H1 (cell line): ENCODE data around the gene CCDC179. TPM values are rescaled to one million over a fixed set of nuclear protein-coding genes. Genes with fewer than 3 reads are reported as not detected.

Experiments used
- ATF2 ChIP-seq: IDR thresholded peaks from 2 replicates; pipeline ENCODE4 v1.6.1; 2012; ENCODE audit warnings: low read length, inconsistent platforms
- ATF3 ChIP-seq: IDR thresholded peaks from 2 replicates; pipeline ENCODE4 v1.6.1; 2011; ENCODE audit warnings: low read depth, mild to moderate bottlenecking, low read length; ENCODE audit not compliant: insufficient read depth
- BACH1 ChIP-seq: IDR thresholded peaks from 2 replicates; pipeline ENCODE4 v1.6.1; 2012; ENCODE audit warnings: low read length, improper control_type of control experiment
- CEBPB ChIP-seq: IDR thresholded peaks from 2 replicates; pipeline ENCODE4 v1.6.1; 2012; ENCODE audit warnings: low read depth, low read length
- CHD1 ChIP-seq: IDR thresholded peaks from 2 replicates; pipeline ENCODE4 v1.6.1; 2012; ENCODE audit warnings: low read depth, low read length, improper control_type of control experiment
- EP300 ChIP-seq, 2 experiments: IDR thresholded peaks; 1 replicate in 1 of 2; 2 replicates in 1 of 2; pipeline ENCODE4 v1.6.1; 2011 to 2012; ENCODE audit warnings: low read depth in 2 of 2, low read length in 2 of 2, mild to moderate bottlenecking in 2 of 2, borderline replicate concordance in 1 of 2, inconsistent platforms in 1 of 2, moderate library complexity in 1 of 2
- JUN ChIP-seq: IDR thresholded peaks from 2 replicates; pipeline ENCODE4 v1.6.1; 2011; ENCODE audit warnings: low read depth, mild to moderate bottlenecking, improper control_type of control experiment, low read length
- JUND ChIP-seq: IDR thresholded peaks from 2 replicates; pipeline ENCODE4 v1.6.1; 2011; ENCODE audit warnings: mild to moderate bottlenecking, improper control_type of control experiment, low read length
- KDM1A ChIP-seq: fragments of 200-600, 300-600 bp; sonication (generic); IDR thresholded peaks from 2 replicates; pipeline ENCODE4 v1.7.1; 2016; ENCODE audit warnings: mild to moderate bottlenecking, low read length, borderline replicate concordance
- NANOG ChIP-seq: IDR thresholded peaks from 2 replicates; pipeline ENCODE4 v1.6.1; 2011; ENCODE audit warnings: low read length, low read depth, mild to moderate bottlenecking, inconsistent platforms; ENCODE audit not compliant: insufficient read depth, poor library complexity, severe bottlenecking
- POLR2AphosphoS5 ChIP-seq: IDR thresholded peaks from 2 replicates; pipeline ENCODE4 v1.6.1; 2011; ENCODE audit warnings: low read depth, low read length
- RAD21 ChIP-seq, 2 experiments: IDR thresholded peaks in 1 of 2; conservative IDR thresholded peaks in 1 of 2; 2 replicates each; pipeline ENCODE4 v1.6.1; 2011; ENCODE audit warnings: low read depth in 2 of 2, low read length in 2 of 2, improper control_type of control experiment in 1 of 2, inconsistent platforms in 1 of 2, mild to moderate bottlenecking in 1 of 2, moderate library complexity in 1 of 2
- RBBP5 ChIP-seq: IDR thresholded peaks from 2 replicates; pipeline ENCODE4 v1.7.1; 2012; ENCODE audit warnings: low read depth, mild to moderate bottlenecking, inconsistent platforms, low read length, moderate library complexity, borderline replicate concordance
- RFX5 ChIP-seq: IDR thresholded peaks from 2 replicates; pipeline ENCODE4 v1.6.1; 2011; ENCODE audit warnings: low read depth, low read length, improper control_type of control experiment, borderline replicate concordance
- SAP30 ChIP-seq: fragments of 300-600 bp; sonication (generic); IDR thresholded peaks from 2 replicates; pipeline ENCODE4 v1.7.1; 2012; ENCODE audit warnings: low read length, moderate library complexity, mild to moderate bottlenecking, inconsistent platforms; ENCODE audit not compliant: insufficient read depth, insufficient replicate concordance
- SIRT6 ChIP-seq: IDR thresholded peaks from one replicate; pipeline ENCODE4 v1.7.1; 2012; ENCODE audit warnings: low read length, inconsistent platforms
- SIX5 ChIP-seq: IDR thresholded peaks from 2 replicates; pipeline ENCODE4 v1.6.1; 2011; ENCODE audit warnings: mild to moderate bottlenecking, low read depth, low read length
- TBP ChIP-seq: IDR thresholded peaks from 2 replicates; pipeline ENCODE4 v1.6.1; 2011; ENCODE audit warnings: low read depth, low read length, improper control_type of control experiment
- TEAD4 ChIP-seq: IDR thresholded peaks from 2 replicates; pipeline ENCODE4 v1.6.1; 2012; ENCODE audit warnings: low read depth, low read length, inconsistent platforms, mixed read lengths
- YY1 ChIP-seq: IDR thresholded peaks from 2 replicates; pipeline ENCODE4 v1.6.1; 2011; ENCODE audit warnings: low read depth, mild to moderate bottlenecking, low read length
- polyA plus RNA-seq, 7 experiments: library from polyadenylated mRNA; depleted of rRNA in 3 of 7; stranded (reverse) in 5 of 7; unstranded in 2 of 7; fragments of >200 nt in 5 of 7; fragments of 200-250 nt in 2 of 7; gene quantifications; 1 replicate in 5 of 7; 2 replicates in 1 of 7; 4 replicates in 1 of 7; pipeline versions ENCODE4 v1.2.1 to v1.2.3, GENCODE V29; 2011 to 2013; ENCODE audit warnings: missing spikeins in 2 of 7, mixed read lengths in 2 of 7
- total RNA-seq: library from RNA; stranded (reverse); fragmentation: NEBNext Ultra II Directional; extraction: Animal tissue kit (Norgen Biotek cat#: 25700); gene quantifications from 2 replicates; pipeline ENCODE4 v1.2.1, GENCODE V29; 2021

CCDC179 gene
- total and polyA plus RNA-seq, 2 of the 8 experiments (the other 6 are each of a cell fraction or from before 2014, with no cell fraction given) = not detected

GRCh38 chr11:22829231-22830081 is 30.8 kb downstream of the CCDC179 start, which contains the start of gene SVIP (continued):
- TF ChIP-seq RFX5 (no peak), ATF2 (no peak), JUN (no peak), RBBP5 (no peak; the same call in 1 of the 2 replicates), KDM1A (no peak; the same call in 1 of the 2 replicates), CHD1 (no peak), YY1 (0 out of 2 replicates have a peak, but pooled peaks have one; percentile 24), BACH1 (no peak; the same call in 1 of the 2 replicates), CEBPB (no peak), SIRT6 (no peak), SIX5 (no peak), TEAD4 (peak; percentile 80), ATF3 (no peak), TBP (no peak; the same call in 1 of the 2 replicates), RAD21 (IDR thresholded peaks at IDR 0.05 in 1 of 2, conservative IDR thresholded peaks at IDR 0.05 in 1 of 2; ENCODE audit: low read depth in 2 of 2, low read length in 2 of 2) (peak; percentile 47 to 53), SAP30 (no peak), POLR2AphosphoS5 (peak; percentile 65; the same call in 1 of the 2 replicates), JUND (no peak), NANOG (no peak), EP300 (IDR thresholded peaks at IDR 0.05; ENCODE audit: borderline replicate concordance in 1 of 2, low read depth in 2 of 2, low read length in 2 of 2) (no peak)
